ENCODE data around the gene THBS1. TPM values are rescaled to one million over a fixed set of nuclear protein-coding genes. Genes with fewer than 3 reads are reported as not detected.

THBS1 gene
- total RNA-seq, 1 experiment from 2014 or later = 305 TPM

GRCh38 chr15:39583596-39584265 lies 2.9 kb downstream of the THBS1 start:
- DNase-seq = peak; percentile 60
- Histone ChIP-seq H3K4me1 (ENCODE audit: insufficient read depth, low read length) (peaks cover 52% of the 10 kb centered on the region), H3K9me2 (replicated peaks; ENCODE audit: low read length) (no peaks in the 10 kb centered on the region), H3K4me3 (ENCODE audit: low read length) (peak overlapping the region; percentile 87), H3K27ac (ENCODE audit: low read length) (no peak overlapping the region), H3K36me3 (ENCODE audit: low read depth, low read length) (peaks cover 67% of the 10 kb centered on the region), H3K79me2 (ENCODE audit: low read length) (peaks cover 72% of the 10 kb centered on the region), H4K20me1 (ENCODE audit: low read length) (peaks cover 57% of the 10 kb centered on the region), H3K9ac (ENCODE audit: low read length) (no peak overlapping the region), H3K4me2 (ENCODE audit: low read length) (peak overlapping the region; percentile 100), H3K27me3 (ENCODE audit: low read length) (no peaks in the 10 kb centered on the region), H3F3A (ENCODE audit: low read length, unreplicated experiment) (peaks cover 25% of the 10 kb centered on the region), H3K9me3 (ENCODE audit: low read length) (no peaks in the 10 kb centered on the region), H2AFZ (ENCODE audit: low read length) (no peak overlapping the region)
- no TSS peak for BruUV-seq (replicated peaks)
- ChIA-PET POLR2A (ENCODE audit: unreplicated experiment) (interaction anchor here (0.5 kb wide), 1 partner anchor 15 kb away, joined by 4 read pairs; no protein-coding TSS in a partner anchor), CTCF (interaction anchor here (0.7 kb wide), 1 partner anchor 46 kb away, joined by 3 read pairs; no protein-coding TSS in a partner anchor)
- TF ChIP-seq CTCF (conservative IDR thresholded peaks at IDR 0.05; ENCODE audit: low read depth, low read length) (peak; percentile 65), EZH2phosphoT487 (IDR thresholded peaks at IDR 0.05; ENCODE audit: borderline replicate concordance, low read length) (no peak)
- intact Hi-C loops (cut with micrococcal nuclease) = loop anchor here (5.0 kb wide), 2 partner anchors 44 to 104 kb away; no protein-coding TSS in a partner anchor
- ATAC-seq = no peak

GRCh38 chr15:39584266-39584659 lies 3.4 kb downstream of the THBS1 start:
- Histone ChIP-seq H3K4me2 (ENCODE audit: low read length) (peak overlapping the region; percentile 100), H3K4me1 (ENCODE audit: insufficient read depth, low read length) (peaks cover 47% of the 10 kb centered on the region), H3K9me2 (replicated peaks; ENCODE audit: low read length) (no peaks in the 10 kb centered on the region), H3K4me3 (ENCODE audit: low read length) (peak overlapping the region; percentile 87), H3K9me3 (ENCODE audit: low read length) (no peaks in the 10 kb centered on the region), H4K20me1 (ENCODE audit: low read length) (peaks cover 62% of the 10 kb centered on the region), H3K79me2 (ENCODE audit: low read length) (peaks cover 72% of the 10 kb centered on the region), H3K27me3 (ENCODE audit: low read length) (no peaks in the 10 kb centered on the region), H3F3A (ENCODE audit: low read length, unreplicated experiment) (peaks cover 25% of the 10 kb centered on the region), H2AFZ (ENCODE audit: low read length) (no peak overlapping the region), H3K36me3 (ENCODE audit: low read depth, low read length) (peaks cover 72% of the 10 kb centered on the region), H3K27ac (ENCODE audit: low read length) (no peak overlapping the region), H3K9ac (ENCODE audit: low read length) (no peak overlapping the region)
- POLR2A ChIA-PET (ENCODE audit: unreplicated experiment) = no interaction called here
- TSS peak; percentile 0 for BruUV-seq (replicated peaks)
- intact Hi-C loops (cut with micrococcal nuclease) = loop anchor here (5.0 kb wide), 2 partner anchors 43 to 103 kb away; no protein-coding TSS in a partner anchor
- CTCF ChIA-PET = no interaction called here
- no peak for DNase-seq
- TF ChIP-seq EZH2phosphoT487 (IDR thresholded peaks at IDR 0.05; ENCODE audit: borderline replicate concordance, low read length) (no peak), CTCF (conservative IDR thresholded peaks at IDR 0.05; ENCODE audit: low read depth, low read length) (no peak), EZH2 (IDR thresholded peaks at IDR 0.05; ENCODE audit: low read length, unreplicated experiment) (no peak)
- ATAC-seq = no peak

Data from PC-3 (cell line).